ENCODE results near the gene MAP4K3. TPM values are rescaled to one million over a fixed set of nuclear protein-coding genes. Genes with fewer than 3 reads are reported as not detected.

MAP4K3 gene
- total and polyA plus RNA-seq, 2 of the 8 experiments (the other 6 are each of a cell fraction or from before 2014, with no cell fraction given) = 11.4 to 63.0 TPM

DNA sequence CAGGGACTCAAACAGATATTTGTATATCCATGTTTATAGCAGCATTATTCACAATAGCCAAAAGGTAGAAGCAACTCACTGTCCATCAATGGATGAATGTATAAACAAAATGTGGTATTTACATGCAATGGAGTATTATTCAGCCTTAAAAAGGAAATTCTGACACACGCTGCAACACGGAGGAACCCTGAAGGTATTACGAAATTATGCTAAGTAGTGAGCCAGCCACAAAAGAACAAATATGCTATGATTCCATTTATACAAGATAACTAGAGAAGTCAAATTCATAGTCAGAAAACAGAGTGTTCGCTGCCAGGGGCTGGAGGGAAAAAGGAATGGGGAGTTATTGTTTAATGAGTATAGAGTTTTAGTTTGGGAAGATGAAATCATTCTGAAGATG, 132.4 kb downstream of the MAP4K3 start:
- WGBS, 2 experiments (ENCODE audit: extremely low coverage in 1 of 2, insufficient coverage in 1 of 2, insufficient read length in 1 of 2, insufficient replicate concordance in 2 of 2, low coverage in 1 of 2, low lambda C conversion rate in 2 of 2, missing lambda C conversion rate in 1 of 2) = 93% methylated on average over 4 of the region's 4 CpGs; no CpG with 5 or more reads in 1 of the 2 experiments
- Histone ChIP-seq H3K36me3 (ENCODE audit: control insufficient read depth in 2 of 4, insufficient read depth in 4 of 4, low read length in 3 of 4) (no peaks in the 10 kb centered on the region; a peak in 1 of 8 replicates), H2BK12ac (ENCODE audit: low read depth, low read length) (no peak overlapping the region), H3K9ac (replicated peaks in 1 of 4; ENCODE audit: extremely low read depth in 1 of 4, low read depth in 3 of 4, low read length in 3 of 4) (no peak overlapping the region), H2BK15ac (ENCODE audit: low read length) (no peak overlapping the region), H3K14ac (ENCODE audit: insufficient read length) (no peak overlapping the region), H3K79me1 (ENCODE audit: low read depth, low read length) (no peaks in the 10 kb centered on the region), H3K4me3 (ENCODE audit: extremely low read depth in 1 of 4, insufficient read depth in 2 of 4, low read depth in 3 of 4, low read length in 4 of 4) (no peak overlapping the region), H2BK20ac (ENCODE audit: low read length) (no peak overlapping the region), H4K91ac (replicated peaks; ENCODE audit: insufficient read length, low read length) (no peak overlapping the region), H4K8ac (ENCODE audit: extremely low read depth, insufficient read depth, low read length) (no peak overlapping the region), H3K23me2 (ENCODE audit: low read depth, low read length) (no peaks in the 10 kb centered on the region), H3K4me1 (replicated peaks in 1 of 4; ENCODE audit: control insufficient read depth in 3 of 4, insufficient read depth in 4 of 4, low read length in 3 of 4) (peaks cover 0 to 3% (median 1%) of the 10 kb centered on the region in 4 experiments; a peak in 1 of 7 replicates), H4K20me1 (replicated peaks in 1 of 2; ENCODE audit: control insufficient read depth in 1 of 2, insufficient read depth in 2 of 2, low read length in 2 of 2) (no peaks in the 10 kb centered on the region), H3K23ac (ENCODE audit: insufficient read length) (no peak overlapping the region), H2AK5ac (ENCODE audit: low read depth, low read length) (no peak overlapping the region), H3K27ac (ENCODE audit: low read depth, low read length) (no peak overlapping the region), H2AFZ (ENCODE audit: low read length) (no peak overlapping the region), H4K5ac (ENCODE audit: insufficient read length, low read depth, low read length) (no peak overlapping the region), H2BK120ac (replicated peaks; ENCODE audit: low read depth, low read length) (no peak overlapping the region), H3K79me2 (ENCODE audit: control insufficient read depth in 1 of 2, insufficient read depth in 2 of 2, low read length in 2 of 2) (no peaks in the 10 kb centered on the region), H3K9me3 (ENCODE audit: insufficient read depth in 2 of 2, low read depth in 1 of 2, low read length in 1 of 2) (no peaks in the 10 kb centered on the region), H3K4me2 (ENCODE audit: insufficient read depth in 1 of 2, low read depth in 2 of 2, low read length in 2 of 2) (no peak overlapping the region), H3K18ac (ENCODE audit: extremely low read depth, low read length) (no peak overlapping the region), H2BK5ac (ENCODE audit: low read depth, low read length) (no peak overlapping the region), H3K56ac (replicated peaks; ENCODE audit: insufficient read length, low read depth, low read length) (no peak overlapping the region), H3K27me3 (replicated peaks in 1 of 4; ENCODE audit: control insufficient read depth in 3 of 4, extremely low read depth in 1 of 4, insufficient read depth in 3 of 4, low read length in 3 of 4) (no peaks in the 10 kb centered on the region), H3K4ac (replicated peaks; ENCODE audit: insufficient read length, low read depth, low read length) (no peak overlapping the region)
- FAIRE-seq = no peak
- no peak for DNase-seq (ENCODE audit: low read depth in 1 of 2, low spot score in 2 of 2)
- TF ChIP-seq SIRT6 (IDR thresholded peaks at IDR 0.05; ENCODE audit: low read length) (no peak), TCF12 (IDR thresholded peaks at IDR 0.05; ENCODE audit: low read depth, low read length) (no peak), TEAD4 (IDR thresholded peaks at IDR 0.05; ENCODE audit: low read depth, low read length) (no peak), BRCA1 (IDR thresholded peaks at IDR 0.05; ENCODE audit: low read depth, low read length) (no peak), SP1 (IDR thresholded peaks at IDR 0.05; ENCODE audit: low read depth, low read length) (no peak), EP300 (IDR thresholded peaks at IDR 0.05; ENCODE audit: borderline replicate concordance in 1 of 2, low read depth in 2 of 2, low read length in 2 of 2) (no peak), JUND (IDR thresholded peaks at IDR 0.05; ENCODE audit: low read length) (no peak)
- CTCF ChIA-PET (ENCODE audit: partially characterized antibody) = no interaction called here
- POLR2A ChIA-PET (ENCODE audit: partially characterized antibody) = no interaction called here
